Naive B cell (primary cell): ENCODE results near the gene TAB2. TPM values are rescaled to one million over a fixed set of nuclear protein-coding genes. Genes with fewer than 3 reads are reported as not detected.

Experiments used
- ATAC-seq, 2 donors: fragments of 150-1000 bp; cut with Tn5 transposase; 2 replicates each; pipeline ENCODE4 v1.10.0; 2021; ENCODE audit warnings: low read depth in 2 of 2, mild to moderate bottlenecking in 2 of 2, moderate library complexity in 2 of 2
- DNase-seq: peaks from one replicate; pipeline ENCODE4 v3.0.0; 2022
- H3K27ac Mint-ChIP-seq, 6 donors: one replicate each; pipeline ENCODE4 v1.8.0; 2020 to 2022; ENCODE audit warnings: mild to moderate bottlenecking in 6 of 6, mixed read lengths in 6 of 6, moderate library complexity in 5 of 6, inconsistent platforms in 2 of 6
- H3K27me3 Mint-ChIP-seq, 3 donors: one replicate each; pipeline ENCODE4 v1.8.0; 2021 to 2022; ENCODE audit warnings: mixed read lengths in 3 of 3, mild to moderate bottlenecking in 1 of 3
- H3K36me3 Mint-ChIP-seq, 2 donors: one replicate each; pipeline ENCODE4 v1.8.0; 2020 to 2022; ENCODE audit warnings: mixed read lengths in 2 of 2, inconsistent platforms in 1 of 2, mild to moderate bottlenecking in 1 of 2
- H3K4me1 Mint-ChIP-seq, 3 donors: one replicate each; pipeline ENCODE4 v1.8.0; 2020 to 2022; ENCODE audit warnings: mixed read lengths in 3 of 3, inconsistent platforms in 1 of 3, mild to moderate bottlenecking in 1 of 3, moderate library complexity in 1 of 3
- H3K4me3 Mint-ChIP-seq, 8 donors: one replicate each; pipeline ENCODE4 v1.8.0; 2020 to 2022; ENCODE audit warnings: mild to moderate bottlenecking in 8 of 8, mixed read lengths in 8 of 8, moderate library complexity in 8 of 8, inconsistent platforms in 2 of 8
- H3K9me3 Mint-ChIP-seq, 7 donors: one replicate each; pipeline ENCODE4 v1.8.0; 2020 to 2022; ENCODE audit warnings: mixed read lengths in 7 of 7, mild to moderate bottlenecking in 5 of 7, inconsistent platforms in 2 of 7, moderate library complexity in 1 of 7
- polyA plus RNA-seq, 6 donors: library from polyadenylated mRNA; unstranded; fragments of 300-500 nt; fragmentation: Illumina TruSeq; gene quantifications; one replicate each; pipeline ENCODE4 v1.2.3, GENCODE V29; 2021; ENCODE audit warnings: low read depth in 6 of 6

The TAB2 gene
- polyA plus RNA-seq, 6 donors from 2014 or later: 7.7 to 13.5 (median 10.1) TPM

GRCh38 chr6:149393002-149393679, 75.6 kb downstream of the TAB2 start:
- no peaks in the 10 kb centered on the region for H3K9me3 Mint-ChIP-seq
- H3K27me3 Mint-ChIP-seq: no peaks in the 10 kb centered on the region
- peaks cover 10 to 42% (median 30%) of the 10 kb centered on the region in 3 donors for H3K4me1 Mint-ChIP-seq
- no peak overlapping the region for H3K4me3 Mint-ChIP-seq
- DNase-seq (no peak), ATAC-seq (no peak)
- H3K36me3 Mint-ChIP-seq: peaks cover 14 to 19% of the 10 kb centered on the region in 2 donors
- peak overlapping the region in 1 of 6 donors; percentile 49 for H3K27ac Mint-ChIP-seq

GRCh38 chr6:149395185-149395584, 77.7 kb downstream of the TAB2 start:
- Mint-ChIP-seq H3K36me3 (peaks cover 18 to 25% of the 10 kb centered on the region in 2 donors), H3K9me3 (no peaks in the 10 kb centered on the region), H3K4me1 (peaks cover 10 to 45% (median 30%) of the 10 kb centered on the region in 3 donors), H3K4me3 (no peak overlapping the region), H3K27me3 (no peaks in the 10 kb centered on the region), H3K27ac (peak overlapping the region in 2 of 6 donors; percentile 83 to 93)
- ATAC-seq: no peak
- no peak for DNase-seq

- no peak for DNase-seq
- H3K9me3 Mint-ChIP-seq: no peaks in the 10 kb centered on the region
- no peak overlapping the region for H3K4me3 Mint-ChIP-seq
- H3K27me3 Mint-ChIP-seq: no peaks in the 10 kb centered on the region
- peaks cover 3 to 37% (median 18%) of the 10 kb centered on the region in 3 donors for H3K4me1 Mint-ChIP-seq
- ATAC-seq: no peak
- H3K27ac Mint-ChIP-seq: peak overlapping the region in 1 of 6 donors; percentile 90
- H3K36me3 Mint-ChIP-seq: peaks cover 24 to 30% of the 10 kb centered on the region in 2 donors
Observed at GRCh38 chr6:149397384-149397783, 79.9 kb downstream of the TAB2 start.

- peak within 1 kb of the TSS in 1 of 6 donors; percentile 72 for H3K27ac Mint-ChIP-seq
- H3K4me1 Mint-ChIP-seq: peaks cover 0 to 19% (median 4%) of the 10 kb centered on the region in 3 donors
- ATAC-seq (no peak), DNase-seq (no peak)
- H3K9me3 Mint-ChIP-seq: no peaks in the 10 kb centered on the region
- H3K4me3 Mint-ChIP-seq: no peak within 1 kb of the TSS
- H3K36me3 Mint-ChIP-seq: peaks cover 25 to 39% of the 10 kb centered on the region in 2 donors
- no peaks in the 10 kb centered on the region for H3K27me3 Mint-ChIP-seq
Observed at GRCh38 chr6:149400050-149400449, 82.5 kb downstream of the TAB2 start, which contains the start of gene SUMO4. Gene SUMO4, plus strand, starts transcription at chr6:149400262. Its CDS starts 130 bp downstream, at chr6:149400392.

GRCh38 chr6:149403534-149403933, 86.0 kb downstream of the TAB2 start:
- no peaks in the 10 kb centered on the region for H3K27me3 Mint-ChIP-seq
- peak overlapping the region in 2 of 6 donors; percentile 44 to 85 for H3K27ac Mint-ChIP-seq

GRCh38 chr6:149405823-149406765, 88.6 kb downstream of the TAB2 start:
- Mint-ChIP-seq H3K4me1 (peaks cover 0 to 4% (median 0%) of the 10 kb centered on the region in 3 donors), H3K36me3 (peaks cover 15 to 24% of the 10 kb centered on the region in 2 donors), H3K9me3 (no peaks in the 10 kb centered on the region), H3K27ac (peak overlapping the region in 2 of 6 donors; percentile 61 to 68), H3K4me3 (no peak overlapping the region), H3K27me3 (no peaks in the 10 kb centered on the region)
- ATAC-seq (no peak), DNase-seq (no peak)

More at GRCh38 chr6:149403534-149403933, 86.0 kb downstream of the TAB2 start:
- Mint-ChIP-seq H3K4me3 (no peak overlapping the region), H3K36me3 (peaks cover 25 to 34% of the 10 kb centered on the region in 2 donors), H3K4me1 (peaks cover 0 to 9% (median 0%) of the 10 kb centered on the region in 3 donors), H3K9me3 (no peaks in the 10 kb centered on the region)
- no peak for ATAC-seq
- DNase-seq: no peak

- Mint-ChIP-seq H3K4me3 (no peak overlapping the region), H3K4me1 (peaks cover 3 to 20% (median 4%) of the 10 kb centered on the region in 3 donors), H3K9me3 (no peaks in the 10 kb centered on the region), H3K27me3 (no peaks in the 10 kb centered on the region), H3K27ac (no peak overlapping the region), H3K36me3 (peaks cover 0 to 6% of the 10 kb centered on the region in 2 donors)
- DNase-seq: no peak
- no peak for ATAC-seq
Observed at GRCh38 chr6:149409617-149410016, 92.1 kb downstream of the TAB2 start.

GRCh38 chr6:149410557-149410956, 93.0 kb downstream of the TAB2 start:
- peaks cover 0 to 2% of the 10 kb centered on the region in 2 donors for H3K36me3 Mint-ChIP-seq
- no peak for DNase-seq
- ATAC-seq: no peak
- H3K4me3 Mint-ChIP-seq: no peak overlapping the region
- H3K27me3 Mint-ChIP-seq: no peaks in the 10 kb centered on the region
- peaks cover 3 to 20% (median 4%) of the 10 kb centered on the region in 3 donors for H3K4me1 Mint-ChIP-seq
- peak overlapping the region in 3 of 6 donors; percentile 27 to 73 (median 64) for H3K27ac Mint-ChIP-seq
- no peaks in the 10 kb centered on the region for H3K9me3 Mint-ChIP-seq

GRCh38 chr6:149414009-149414408, 96.5 kb downstream of the TAB2 start:
- ATAC-seq (no peak), DNase-seq (no peak)
- no peaks in the 10 kb centered on the region for H3K27me3 Mint-ChIP-seq
- H3K4me3 Mint-ChIP-seq: no peak overlapping the region
- H3K36me3 Mint-ChIP-seq: no peaks in the 10 kb centered on the region
- H3K27ac Mint-ChIP-seq: peak overlapping the region in 5 of 6 donors; percentile 29 to 80 (median 51)
- H3K4me1 Mint-ChIP-seq: peaks cover 0 to 20% (median 3%) of the 10 kb centered on the region in 3 donors
- no peaks in the 10 kb centered on the region for H3K9me3 Mint-ChIP-seq

- H3K9me3 Mint-ChIP-seq: no peaks in the 10 kb centered on the region
- ATAC-seq (no peak), DNase-seq (no peak)
- peak overlapping the region in 2 of 6 donors; percentile 8 to 14 for H3K27ac Mint-ChIP-seq
- no peaks in the 10 kb centered on the region for H3K36me3 Mint-ChIP-seq
- H3K27me3 Mint-ChIP-seq: no peaks in the 10 kb centered on the region
- H3K4me1 Mint-ChIP-seq: peaks cover 0 to 20% (median 3%) of the 10 kb centered on the region in 3 donors
- no peak overlapping the region for H3K4me3 Mint-ChIP-seq
Observed at GRCh38 chr6:149414821-149415220, 97.3 kb downstream of the TAB2 start.

- no peaks in the 10 kb centered on the region for H3K36me3 Mint-ChIP-seq
- DNase-seq: no peak
- peak overlapping the region in 3 of 6 donors; percentile 19 to 52 (median 27) for H3K27ac Mint-ChIP-seq
- no peaks in the 10 kb centered on the region for H3K9me3 Mint-ChIP-seq
- no peaks in the 10 kb centered on the region for H3K27me3 Mint-ChIP-seq
- ATAC-seq: no peak
- H3K4me3 Mint-ChIP-seq: no peak overlapping the region
- H3K4me1 Mint-ChIP-seq: no peaks in the 10 kb centered on the region
Observed at GRCh38 chr6:149419696-149420404, 102.3 kb downstream of the TAB2 start.

GRCh38 chr6:149421132-149421531, 103.6 kb downstream of the TAB2 start:
- H3K36me3 Mint-ChIP-seq: no peaks in the 10 kb centered on the region
- no peaks in the 10 kb centered on the region for H3K27me3 Mint-ChIP-seq
- ATAC-seq (no peak), DNase-seq (no peak)
- H3K4me3 Mint-ChIP-seq: no peak overlapping the region
- H3K27ac Mint-ChIP-seq: no peak overlapping the region
- no peaks in the 10 kb centered on the region for H3K9me3 Mint-ChIP-seq
- no peaks in the 10 kb centered on the region for H3K4me1 Mint-ChIP-seq

- DNase-seq (no peak), ATAC-seq (no peak)
- no peaks in the 10 kb centered on the region for H3K36me3 Mint-ChIP-seq
- H3K4me3 Mint-ChIP-seq: no peak overlapping the region
- no peaks in the 10 kb centered on the region for H3K9me3 Mint-ChIP-seq
- H3K4me1 Mint-ChIP-seq: no peaks in the 10 kb centered on the region
- H3K27ac Mint-ChIP-seq: no peak overlapping the region
- H3K27me3 Mint-ChIP-seq: no peaks in the 10 kb centered on the region
Observed at GRCh38 chr6:149422581-149422980, 105.1 kb downstream of the TAB2 start.
